HG02938 (cell line): ENCODE data around the gene DYSF.

Source experiments
- ATAC-seq: cut with Tn5 transposase; IDR thresholded peaks from one replicate; pipeline ENCODE4 v1.9.1; 2021; ENCODE audit warnings: mild to moderate bottlenecking, moderate library complexity; ENCODE audit not compliant: unreplicated experiment

DYSF gene

GRCh38 chr2:71455741-71456569 is 2.6 kb downstream of the DYSF start:
- ATAC-seq = no peak

- ATAC-seq = no peak
These were observed 3.3 kb downstream of the DYSF start for GRCh38 chr2:71456617-71457016.

- no peak for ATAC-seq
These were observed 4.0 kb downstream of the DYSF start for GRCh38 chr2:71457123-71457915.

GRCh38 chr2:71457923-71458322 is 4.6 kb downstream of the DYSF start:
- no peak for ATAC-seq

GRCh38 chr2:71458413-71459083 is 5.2 kb downstream of the DYSF start:
- no peak for ATAC-seq

- no peak for ATAC-seq
These were observed 5.7 kb downstream of the DYSF start for GRCh38 chr2:71459084-71459431.

GRCh38 chr2:71460056-71460455 is 6.7 kb downstream of the DYSF start:
- ATAC-seq = no peak

GRCh38 chr2:71460595-71461303 is 7.4 kb downstream of the DYSF start:
- no peak for ATAC-seq

- ATAC-seq = no peak
These were observed 7.9 kb downstream of the DYSF start for GRCh38 chr2:71461304-71461671.

- ATAC-seq = no peak
These were observed 8.8 kb downstream of the DYSF start for GRCh38 chr2:71462056-71462605.

- no peak for ATAC-seq
These were observed 9.4 kb downstream of the DYSF start for GRCh38 chr2:71462641-71463341.

- ATAC-seq = no peak
These were observed 9.9 kb downstream of the DYSF start for GRCh38 chr2:71463342-71463654.

GRCh38 chr2:71464389-71464788 is 11.0 kb downstream of the DYSF start:
- ATAC-seq = no peak

GRCh38 chr2:71465356-71465755 is 12.0 kb downstream of the DYSF start:
- no peak for ATAC-seq

- ATAC-seq = no peak
These were observed 12.6 kb downstream of the DYSF start for GRCh38 chr2:71465961-71466300.

- no peak for ATAC-seq
These were observed 13.2 kb downstream of the DYSF start for GRCh38 chr2:71466301-71467179.

GRCh38 chr2:71467180-71467815 is 13.9 kb downstream of the DYSF start:
- ATAC-seq = no peak

- no peak for ATAC-seq
These were observed 15.1 kb downstream of the DYSF start for GRCh38 chr2:71468279-71469015.
